HCT116 (cell line): ENCODE measurements around the gene PALMD. TPM values are rescaled to one million over a fixed set of nuclear protein-coding genes. Genes with fewer than 3 reads are reported as not detected.

Experiments used
- ATAC-seq: fragments of 200-7000 bp; cut with Tn5 transposase; 2 replicates; pipeline ENCODE4 v1.9.1; 2020; ENCODE audit warnings: mild to moderate bottlenecking, moderate library complexity
- BruUV-seq: library from RNA; stranded (reverse); fragments of 400-500 nt; replicated peaks from 2 replicates; lab custom pipeline; 2021; lab: Mats Ljungman, UMichigan
- CTCF ChIA-PET: fragments of 300-600 bp; sonication (Branson Sonifier 250); formaldehyde crosslinking; loops from one replicate; lab custom pipeline; 2021; ENCODE audit warnings: antibody characterized with exemption; lab: Charles Lee
- POLR2A ChIA-PET: fragments of 300-600, 350-600 bp; sonication (Branson Sonifier 250); formaldehyde crosslinking; loops from one replicate; lab custom pipeline; 2021; ENCODE audit warnings: antibody characterized with exemption; lab: Charles Lee
- RAD21 ChIA-PET, 2 experiments: fragments of 300-600 bp; sonication (Branson Sonifier 250); formaldehyde crosslinking; loops; one replicate each; lab custom pipeline; 2023; ENCODE audit warnings: low total read pairs in 2 of 2; ENCODE audit not compliant: uncharacterized antibody in 2 of 2, unreplicated experiment in 2 of 2, low non-redundant PET in 1 of 2; lab: Charles Lee
- DNase-seq: peaks from one replicate; pipeline ENCODE4 v3.0.0-alpha.2; 2010; ENCODE audit warnings: low read depth, low spot score
- H2AFZ ChIP-seq: fragments of 200-600 bp; shearing (Covaris generic), sonication (generic); 2 replicates; pipeline ENCODE4 v1.6.1; 2017; ENCODE audit warnings: low read depth, mixed run types, mixed read lengths, antibody characterized with exemption, low read length; ENCODE audit not compliant: poor library complexity, severe bottlenecking
- H3K27ac ChIP-seq: 2 replicates; pipeline ENCODE4 v1.5.1; 2012; ENCODE audit warnings: low read depth, low read length
- H3K27me3 ChIP-seq: fragments of 200-600 bp; sonication (generic); 2 replicates; pipeline ENCODE4 v1.6.1; 2016; ENCODE audit warnings: mixed run types, low read length, mixed read lengths; ENCODE audit not compliant: insufficient read depth
- H3K36me3 ChIP-seq, 2 experiments: fragments of 200-500 bp in 1 of 2; fragments of 200-600 bp in 1 of 2; sonication (Bioruptor generic) in 1 of 2; sonication (generic) in 1 of 2; 2 replicates each; pipeline versions ENCODE4 v1.5.1 to v1.6.1; 2014 to 2016; ENCODE audit warnings: low read length in 2 of 2, inconsistent platforms in 1 of 2, mixed read lengths in 1 of 2, mixed run types in 1 of 2; ENCODE audit not compliant: insufficient read depth in 2 of 2, control insufficient read depth in 1 of 2
- H3K4me1 ChIP-seq, 2 experiments: fragments of 200-600 bp in 1 of 2; sonication (generic) in 1 of 2; 2 replicates each; pipeline versions ENCODE4 v1.5.1 to v1.6.1; 2012 to 2017; ENCODE audit warnings: low read length in 2 of 2, inconsistent platforms in 1 of 2, mild to moderate bottlenecking in 1 of 2, mixed read lengths in 1 of 2, mixed run types in 1 of 2, moderate library complexity in 1 of 2; ENCODE audit not compliant: insufficient read depth in 2 of 2, control insufficient read depth in 1 of 2
- H3K4me2 ChIP-seq: fragments of 200-600 bp; sonication (generic); 2 replicates; pipeline ENCODE4 v1.6.1; 2017; ENCODE audit warnings: mixed run types, low read length, mixed read lengths
- H3K4me3 ChIP-seq, 2 experiments: fragments of 200-600 bp in 1 of 2; sonication (generic) in 1 of 2; replicated peaks in 1 of 2; 2 replicates each; pipeline ENCODE4 v1.5.1; 2011 to 2016; ENCODE audit warnings: low read length in 2 of 2, control low read depth in 1 of 2, low read depth in 1 of 2, mild to moderate bottlenecking in 1 of 2, mixed read lengths in 1 of 2, mixed run types in 1 of 2
- H3K79me2 ChIP-seq: fragments of 200-600 bp; sonication (generic); 2 replicates; pipeline ENCODE4 v1.6.1; 2017; ENCODE audit warnings: mild to moderate bottlenecking, mixed run types, low read length, moderate library complexity, mixed read lengths; ENCODE audit not compliant: insufficient read depth
- H3K9ac ChIP-seq: fragments of 200-600 bp; sonication (generic); 2 replicates; pipeline ENCODE4 v1.6.1; 2016; ENCODE audit warnings: low read length, mixed read lengths
- H3K9me2 ChIP-seq: fragments of 200-600 bp; sonication (generic), shearing (Covaris generic); 2 replicates; pipeline ENCODE4 v1.6.1; 2017; ENCODE audit warnings: mixed run types, mild to moderate bottlenecking, moderate library complexity; ENCODE audit not compliant: insufficient read depth
- H3K9me3 ChIP-seq, 2 experiments: fragments of 200-500 bp in 1 of 2; fragments of 200-600 bp in 1 of 2; sonication (Bioruptor generic) in 1 of 2; sonication (generic) in 1 of 2; 2 replicates each; pipeline ENCODE4 v1.6.1; 2014 to 2017; ENCODE audit warnings: low read length in 2 of 2, mixed read lengths in 2 of 2, inconsistent platforms in 1 of 2, low read depth in 1 of 2, mild to moderate bottlenecking in 1 of 2, mixed run types in 1 of 2, moderate library complexity in 1 of 2; ENCODE audit not compliant: control insufficient read depth in 1 of 2, insufficient read depth in 1 of 2
- H4K20me1 ChIP-seq: fragments of 200-600 bp; sonication (generic), shearing (Covaris generic); 2 replicates; pipeline ENCODE4 v1.6.1; 2017; ENCODE audit warnings: mixed run types, mild to moderate bottlenecking, moderate library complexity; ENCODE audit not compliant: insufficient read depth
- CBX3 ChIP-seq: IDR thresholded peaks from 2 replicates; pipeline ENCODE4 v1.6.1; 2012; ENCODE audit warnings: low read depth
- CEBPB ChIP-seq: IDR thresholded peaks from 2 replicates; pipeline ENCODE4 v1.6.1; 2012; ENCODE audit warnings: low read depth
- ELF1 ChIP-seq: IDR thresholded peaks from 2 replicates; pipeline ENCODE4 v1.6.1; 2012; ENCODE audit warnings: low read depth, borderline replicate concordance
- EZH2 ChIP-seq: fragments of 200-600 bp; sonication (generic); IDR thresholded peaks from 2 replicates; pipeline ENCODE4 v1.6.1; 2017; ENCODE audit warnings: antibody characterized with exemption, mixed run types
- JUND ChIP-seq: IDR thresholded peaks from 2 replicates; pipeline ENCODE4 v1.6.1; 2012
- POLR2A ChIP-seq: IDR thresholded peaks from 2 replicates; pipeline ENCODE4 v1.7.0; 2011; ENCODE audit warnings: borderline replicate concordance; ENCODE audit not compliant: insufficient read depth, insufficient read length; ENCODE audit errors: extremely low read depth
- RAD21 ChIP-seq: IDR thresholded peaks from 2 replicates; pipeline ENCODE4 v1.6.1; 2012; ENCODE audit warnings: low read depth, mild to moderate bottlenecking
- REST ChIP-seq: IDR thresholded peaks from 2 replicates; pipeline ENCODE4 v1.6.1; 2012; ENCODE audit warnings: low read depth
- YY1 ChIP-seq: IDR thresholded peaks from 2 replicates; pipeline ENCODE4 v1.6.1; 2011; ENCODE audit warnings: low read length, low read depth, moderate library complexity, mild to moderate bottlenecking; ENCODE audit not compliant: insufficient replicate concordance; ENCODE audit errors: extremely low read depth
- ZFX ChIP-seq: fragments of 450-650 bp; IDR thresholded peaks from 2 replicates; pipeline ENCODE4 v1.6.1; 2017
- ZNF274 ChIP-seq: fragments of 200-500 bp; sonication (Bioruptor generic); IDR thresholded peaks from 2 replicates; pipeline ENCODE4 v1.6.1; 2014; ENCODE audit warnings: mild to moderate bottlenecking, low read depth, low read length, inconsistent platforms
- intact Hi-C: fragments of 100-400 bp; cut with micrococcal nuclease; formaldehyde crosslinking; loops from 2 replicates; pipeline ENCODE4 v1.10.0; 2022
- total RNA-seq: library from RNA; stranded (reverse); gene quantifications from one replicate; pipeline ENCODE4 v1.2.1, GENCODE V29; 2021; ENCODE audit not compliant: unreplicated experiment
- TF ChIP-seq, protein P1 (sequence below), 3 experiments: fragments of 200-600 bp in 1 of 3; sonication (generic) in 1 of 3; IDR thresholded peaks in 2 of 3; conservative IDR thresholded peaks in 1 of 3; 2 replicates each; pipeline ENCODE4 v1.5.1; 2012 to 2017; ENCODE audit warnings: low read depth in 2 of 3, low read length in 2 of 3, antibody characterized with exemption in 1 of 3, borderline replicate concordance in 1 of 3, control low read depth in 1 of 3, mild to moderate bottlenecking in 1 of 3, mixed read lengths in 1 of 3, mixed run types in 1 of 3, moderate library complexity in 1 of 3; ENCODE audit not compliant: insufficient read depth in 1 of 3
- TF ChIP-seq, protein P2 (sequence below): IDR thresholded peaks from 2 replicates; pipeline ENCODE4 v1.6.1; 2012
- TF ChIP-seq, protein P3 (sequence below): IDR thresholded peaks from 2 replicates; pipeline ENCODE4 v1.6.1; 2011; ENCODE audit warnings: mild to moderate bottlenecking, low read length, moderate library complexity; ENCODE audit not compliant: insufficient replicate concordance; ENCODE audit errors: extremely low read depth

The PALMD gene
- total RNA-seq, 1 experiment from 2014 or later = 0.12 TPM

DNA sequence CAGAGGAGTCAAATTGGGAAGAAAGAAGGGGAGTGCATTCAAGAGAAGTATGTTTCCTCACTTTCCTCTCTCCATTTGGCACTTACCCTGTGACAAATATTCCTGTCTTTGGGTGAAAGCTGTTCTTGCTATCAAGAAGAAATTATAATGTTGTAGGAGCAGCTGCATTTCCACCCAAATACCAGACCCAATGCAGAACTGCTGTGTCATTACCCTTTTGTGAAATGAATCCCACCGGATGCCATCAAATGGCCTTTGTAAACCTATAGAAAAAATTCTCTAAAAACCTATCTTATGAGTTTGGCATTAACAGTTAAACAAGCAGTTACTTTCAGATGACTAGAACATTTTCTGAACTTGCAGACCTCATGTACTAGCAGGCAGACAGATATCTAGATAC is 16.7 kb upstream of the PALMD start:
- ChIA-PET POLR2A (no interaction called here), RAD21 (no interaction called here), CTCF (no interaction called here)
- intact Hi-C loops = no loop called here
- no peaks in the 10 kb centered on the region for H3K9me2 ChIP-seq
- H3K27ac ChIP-seq = no peak overlapping the region
- no peak for ATAC-seq
- H4K20me1 ChIP-seq = no peaks in the 10 kb centered on the region
- no peak for DNase-seq
- BruUV-seq = no TSS peak
- H3K4me3 ChIP-seq = no peak overlapping the region
- no peak overlapping the region for H3K9ac ChIP-seq
- no peaks in the 10 kb centered on the region for H3K9me3 ChIP-seq
- no peak overlapping the region for H3K4me2 ChIP-seq
- no peaks in the 10 kb centered on the region for H3K79me2 ChIP-seq
- H3K36me3 ChIP-seq = no peaks in the 10 kb centered on the region
- TF ChIP-seq RAD21 (no peak), POLR2A (no peak), EZH2 (no peak), ELF1 (no peak), ZNF274 (no peak), ZFX (no peak), JUND (no peak), CBX3 (no peak), REST (no peak), YY1 (no peak), CEBPB (no peak)
- TF ChIP-seq, protein P1, sequence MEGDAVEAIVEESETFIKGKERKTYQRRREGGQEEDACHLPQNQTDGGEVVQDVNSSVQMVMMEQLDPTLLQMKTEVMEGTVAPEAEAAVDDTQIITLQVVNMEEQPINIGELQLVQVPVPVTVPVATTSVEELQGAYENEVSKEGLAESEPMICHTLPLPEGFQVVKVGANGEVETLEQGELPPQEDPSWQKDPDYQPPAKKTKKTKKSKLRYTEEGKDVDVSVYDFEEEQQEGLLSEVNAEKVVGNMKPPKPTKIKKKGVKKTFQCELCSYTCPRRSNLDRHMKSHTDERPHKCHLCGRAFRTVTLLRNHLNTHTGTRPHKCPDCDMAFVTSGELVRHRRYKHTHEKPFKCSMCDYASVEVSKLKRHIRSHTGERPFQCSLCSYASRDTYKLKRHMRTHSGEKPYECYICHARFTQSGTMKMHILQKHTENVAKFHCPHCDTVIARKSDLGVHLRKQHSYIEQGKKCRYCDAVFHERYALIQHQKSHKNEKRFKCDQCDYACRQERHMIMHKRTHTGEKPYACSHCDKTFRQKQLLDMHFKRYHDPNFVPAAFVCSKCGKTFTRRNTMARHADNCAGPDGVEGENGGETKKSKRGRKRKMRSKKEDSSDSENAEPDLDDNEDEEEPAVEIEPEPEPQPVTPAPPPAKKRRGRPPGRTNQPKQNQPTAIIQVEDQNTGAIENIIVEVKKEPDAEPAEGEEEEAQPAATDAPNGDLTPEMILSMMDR (IDR thresholded peaks at IDR 0.05 in 2 of 3, conservative IDR thresholded peaks at IDR 0.05 in 1 of 3; ENCODE audit: borderline replicate concordance in 1 of 3, insufficient read depth in 1 of 3, low read depth in 2 of 3, low read length in 2 of 3) = no peak
- TF ChIP-seq, protein P2, sequence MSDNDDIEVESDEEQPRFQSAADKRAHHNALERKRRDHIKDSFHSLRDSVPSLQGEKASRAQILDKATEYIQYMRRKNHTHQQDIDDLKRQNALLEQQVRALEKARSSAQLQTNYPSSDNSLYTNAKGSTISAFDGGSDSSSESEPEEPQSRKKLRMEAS = no peak
- TF ChIP-seq, protein P3, sequence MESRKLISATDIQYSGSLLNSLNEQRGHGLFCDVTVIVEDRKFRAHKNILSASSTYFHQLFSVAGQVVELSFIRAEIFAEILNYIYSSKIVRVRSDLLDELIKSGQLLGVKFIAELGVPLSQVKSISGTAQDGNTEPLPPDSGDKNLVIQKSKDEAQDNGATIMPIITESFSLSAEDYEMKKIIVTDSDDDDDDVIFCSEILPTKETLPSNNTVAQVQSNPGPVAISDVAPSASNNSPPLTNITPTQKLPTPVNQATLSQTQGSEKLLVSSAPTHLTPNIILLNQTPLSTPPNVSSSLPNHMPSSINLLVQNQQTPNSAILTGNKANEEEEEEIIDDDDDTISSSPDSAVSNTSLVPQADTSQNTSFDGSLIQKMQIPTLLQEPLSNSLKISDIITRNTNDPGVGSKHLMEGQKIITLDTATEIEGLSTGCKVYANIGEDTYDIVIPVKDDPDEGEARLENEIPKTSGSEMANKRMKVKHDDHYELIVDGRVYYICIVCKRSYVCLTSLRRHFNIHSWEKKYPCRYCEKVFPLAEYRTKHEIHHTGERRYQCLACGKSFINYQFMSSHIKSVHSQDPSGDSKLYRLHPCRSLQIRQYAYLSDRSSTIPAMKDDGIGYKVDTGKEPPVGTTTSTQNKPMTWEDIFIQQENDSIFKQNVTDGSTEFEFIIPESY = no peak
- H3K27me3 ChIP-seq = no peaks in the 10 kb centered on the region
- H3K4me1 ChIP-seq = no peaks in the 10 kb centered on the region
- no peak overlapping the region for H2AFZ ChIP-seq
